Spleen (tissue), 11 donors: ENCODE data around the gene KCNE5. TPM values are rescaled to one million over a fixed set of nuclear protein-coding genes. Genes with fewer than 3 reads are reported as not detected.
"Not testable (repeated sequence)": the region's sequence is repeated elsewhere in the genome, so short reads cannot be mapped to it uniquely, and the experiment has no call there.

Experiments
- DNase-seq: peaks from one replicate; pipeline ENCODE4 v3.0.0-alpha.2; 2020
- H3K27ac ChIP-seq, 8 donors: fragments of 200-600 bp; sonication (generic) in 7 of 8; 1 replicate in 4 of 8; 2 replicates in 4 of 8; pipeline versions ENCODE4 v1.5.0 to v1.8.0; 2016 to 2021; ENCODE audit warnings: inconsistent platforms in 4 of 8, mild to moderate bottlenecking in 4 of 8, moderate library complexity in 1 of 8
- H3K27me3 ChIP-seq, 7 donors: fragments of 200-600 bp; sonication (generic) in 6 of 7; replicated peaks in 1 of 7; 1 replicate in 4 of 7; 2 replicates in 3 of 7; pipeline versions ENCODE4 v1.5.0 to v1.8.0; 2016 to 2021; ENCODE audit warnings: inconsistent platforms in 3 of 7, mild to moderate bottlenecking in 1 of 7
- H3K36me3 ChIP-seq, 6 donors: fragments of 200-600 bp; sonication (generic) in 5 of 6; 1 replicate in 4 of 6; 2 replicates in 2 of 6; pipeline versions ENCODE4 v1.5.0 to v1.8.0; 2016 to 2021; ENCODE audit warnings: inconsistent platforms in 2 of 6
- H3K4me1 ChIP-seq, 6 donors: fragments of 200-600 bp; sonication (generic) in 5 of 6; 1 replicate in 3 of 6; 2 replicates in 3 of 6; pipeline versions ENCODE4 v1.5.0 to v1.8.0; 2016 to 2021; ENCODE audit warnings: inconsistent platforms in 3 of 6
- H3K4me3 ChIP-seq, 8 donors: fragments of 200-600 bp; sonication (generic) in 7 of 8; 1 replicate in 4 of 8; 2 replicates in 4 of 8; pipeline versions ENCODE4 v1.5.0 to v1.8.0; 2016 to 2021; ENCODE audit warnings: inconsistent platforms in 4 of 8, mild to moderate bottlenecking in 4 of 8, moderate library complexity in 2 of 8
- H3K9me3 ChIP-seq, 8 donors: fragments of 200-600 bp; sonication (generic) in 7 of 8; 1 replicate in 4 of 8; 2 replicates in 4 of 8; pipeline versions ENCODE4 v1.5.0 to v1.8.0; 2016 to 2021; ENCODE audit warnings: inconsistent platforms in 4 of 8
- POLR2A ChIP-seq, 3 donors: fragments of 450-650 bp; IDR thresholded peaks; one replicate each; pipeline ENCODE4 v1.5.1; 2017; ENCODE audit warnings: antibody characterized with exemption in 3 of 3, mild to moderate bottlenecking in 1 of 3
- POLR2AphosphoS5 ChIP-seq, 3 donors: sonication (generic); formaldehyde crosslinking; IDR thresholded peaks; one replicate each; pipeline ENCODE4 v1.5.1; 2017; ENCODE audit warnings: antibody characterized with exemption in 3 of 3
- WGBS, 5 donors: extraction: QIAGEN DNeasy Blood & Tissue Kit in 3 of 5; methylation state at CpG; one replicate each; pipeline versions ENCODE4 v1.1.5 to v1.1.7; 2013 to 2018; 5-methylcytosine and 5-hydroxymethylcytosine counted together
- intact Hi-C: fragments of 100-400 bp; cut with DNase I; formaldehyde crosslinking; loops from one replicate; pipeline ENCODE4 v1.15.0; 2023; ENCODE audit warnings: low total_unique reads
- polyA plus RNA-seq, 3 donors: library from polyadenylated mRNA; stranded (reverse); fragments of 200-250 nt; gene quantifications; one replicate each; pipeline ENCODE4 v1.2.1, GENCODE V29; 2013
- total RNA-seq, 7 donors: library from RNA; depleted of rRNA in 3 of 7; stranded (reverse); fragments of >200 nt in 3 of 7; fragmentation: NEBNext Ultra II Directional in 4 of 7; extraction: Animal tissue kit (Norgen Biotek cat#: 25700) in 4 of 7; gene quantifications; one replicate each; pipeline versions ENCODE4 v1.1.0 to v1.2.1, GENCODE V29; 2016 to 2021
- TF ChIP-seq, protein P1 (sequence below), 11 experiments: fragments of 200-600 bp in 7 of 11; fragments of 450-650 bp in 4 of 11; sonication (generic) in 4 of 11; IDR thresholded peaks in 8 of 11; conservative IDR thresholded peaks in 3 of 11; 1 replicate in 7 of 11; 2 replicates in 4 of 11; pipeline versions ENCODE4 v1.4.0 to v1.8.0; 2016 to 2021; ENCODE audit warnings: antibody characterized with exemption in 11 of 11, inconsistent platforms in 4 of 11, mild to moderate bottlenecking in 1 of 11
- donor health status: healthy with polysubstance abuse.
- donor health status: DM: no; HTN: no; CAD: no; lungs with moderate emphysema.
- donor health status: DM: no; HTN: no; CAD: no.
- donor health status: Bipolar disorder and iron deficiency.
- donor health status: healthy.
- donor health status: DM: no; HTN: no; CAD: no.
- donor health status: DM: yes; HTN: yes; CAD: no.

KCNE5 gene
- total and polyA plus RNA-seq, 10 donors, result 0.08 to 0.94 (median 0.44) TPM; not detected in 1

DNA sequence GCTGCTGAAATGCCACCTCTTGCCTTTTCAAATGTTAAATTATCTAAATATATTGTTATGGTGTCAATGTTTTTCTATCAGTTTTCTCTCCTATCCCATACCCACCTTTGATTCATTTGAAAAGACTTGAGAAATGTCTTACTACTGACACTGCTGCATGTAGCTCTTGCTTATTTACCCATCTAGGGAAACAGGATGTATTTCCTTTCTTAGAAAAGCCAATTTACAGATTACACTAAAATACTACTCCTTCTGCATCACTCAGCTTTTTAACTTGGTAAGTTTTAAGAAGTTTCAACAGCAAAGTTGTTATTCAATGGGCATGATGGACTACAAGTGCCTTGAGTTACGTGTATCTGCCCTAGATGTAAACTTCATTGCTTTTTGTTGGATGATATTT is 13.2 kb upstream of the KCNE5 start:
- intact Hi-C loops, result no loop called here

DNA sequence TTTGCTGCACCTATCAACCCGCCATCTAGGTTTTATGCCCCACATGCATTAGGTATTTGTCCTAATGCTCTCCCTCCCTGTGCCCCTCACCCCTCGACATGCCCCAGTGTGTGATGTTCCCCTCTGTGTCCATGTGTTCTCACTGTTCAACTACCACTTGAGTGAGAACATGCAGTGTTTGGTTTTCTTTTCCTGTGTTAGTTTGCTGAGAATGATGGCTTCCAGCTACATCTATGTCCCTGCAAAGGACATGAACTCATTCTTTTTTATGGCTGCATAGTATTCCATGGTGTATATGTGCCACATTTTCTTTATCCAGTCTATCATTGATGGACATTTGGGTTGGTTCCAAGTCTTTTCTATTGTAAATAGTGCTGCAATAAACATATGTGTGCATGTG is 12.5 kb upstream of the KCNE5 start:
- DNase-seq, H3K4me3 ChIP-seq, H3K9me3 ChIP-seq, H3K27ac ChIP-seq, H3K36me3 ChIP-seq, H3K4me1 ChIP-seq, intact Hi-C loops, H3K27me3 ChIP-seq: not testable (repeated sequence)
- 76 to 100% (median 95%) methylated on average over 2 of the region's 2 CpGs for WGBS, 5 donors

More for the DNA sequence above, 13.2 kb upstream of the KCNE5 start:
- H3K36me3 ChIP-seq, result peaks cover 0 to 7% (median 0%) of the 10 kb centered on the region in 6 donors
- no peaks in the 10 kb centered on the region for H3K4me1 ChIP-seq
- 72 to 98% (median 89%) methylated on average over 1 of the region's 1 CpG for WGBS, 5 donors
- no peaks in the 10 kb centered on the region for H3K27me3 ChIP-seq
- no peak for DNase-seq
- TF ChIP-seq POLR2A (IDR thresholded peaks at IDR 0.05) (no peak), POLR2AphosphoS5 (IDR thresholded peaks at IDR 0.05) (no peak)
- TF ChIP-seq, protein P1, sequence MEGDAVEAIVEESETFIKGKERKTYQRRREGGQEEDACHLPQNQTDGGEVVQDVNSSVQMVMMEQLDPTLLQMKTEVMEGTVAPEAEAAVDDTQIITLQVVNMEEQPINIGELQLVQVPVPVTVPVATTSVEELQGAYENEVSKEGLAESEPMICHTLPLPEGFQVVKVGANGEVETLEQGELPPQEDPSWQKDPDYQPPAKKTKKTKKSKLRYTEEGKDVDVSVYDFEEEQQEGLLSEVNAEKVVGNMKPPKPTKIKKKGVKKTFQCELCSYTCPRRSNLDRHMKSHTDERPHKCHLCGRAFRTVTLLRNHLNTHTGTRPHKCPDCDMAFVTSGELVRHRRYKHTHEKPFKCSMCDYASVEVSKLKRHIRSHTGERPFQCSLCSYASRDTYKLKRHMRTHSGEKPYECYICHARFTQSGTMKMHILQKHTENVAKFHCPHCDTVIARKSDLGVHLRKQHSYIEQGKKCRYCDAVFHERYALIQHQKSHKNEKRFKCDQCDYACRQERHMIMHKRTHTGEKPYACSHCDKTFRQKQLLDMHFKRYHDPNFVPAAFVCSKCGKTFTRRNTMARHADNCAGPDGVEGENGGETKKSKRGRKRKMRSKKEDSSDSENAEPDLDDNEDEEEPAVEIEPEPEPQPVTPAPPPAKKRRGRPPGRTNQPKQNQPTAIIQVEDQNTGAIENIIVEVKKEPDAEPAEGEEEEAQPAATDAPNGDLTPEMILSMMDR (IDR thresholded peaks at IDR 0.05 in 8 of 11, conservative IDR thresholded peaks at IDR 0.05 in 3 of 11), result no peak
- no peaks in the 10 kb centered on the region for H3K9me3 ChIP-seq
- H3K4me3 ChIP-seq, result no peak overlapping the region
- no peak overlapping the region for H3K27ac ChIP-seq

- intact Hi-C loops, result no loop called here
- no peaks in the 10 kb centered on the region for H3K27me3 ChIP-seq
- WGBS, 5 donors, result 26 to 40% (median 32%) methylated on average over 3 of the region's 3 CpGs
- no peak for DNase-seq
- H3K27ac ChIP-seq, result no peak overlapping the region
- no peaks in the 10 kb centered on the region for H3K4me1 ChIP-seq
- no peaks in the 10 kb centered on the region for H3K9me3 ChIP-seq
- peaks cover 0 to 7% (median 0%) of the 10 kb centered on the region in 6 donors for H3K36me3 ChIP-seq
- H3K4me3 ChIP-seq, result no peak overlapping the region
- TF ChIP-seq, protein P1 (IDR thresholded peaks at IDR 0.05 in 8 of 11, conservative IDR thresholded peaks at IDR 0.05 in 3 of 11), result peak in 6 of 11 experiments; percentile 24 to 54 (median 38)
- TF ChIP-seq POLR2A (IDR thresholded peaks at IDR 0.05), result no peak
- no peak for TF ChIP-seq POLR2AphosphoS5 (IDR thresholded peaks at IDR 0.05)
Observed at GRCh38 chrX:109635146-109635545, 10.2 kb upstream of the KCNE5 start.

DNA sequence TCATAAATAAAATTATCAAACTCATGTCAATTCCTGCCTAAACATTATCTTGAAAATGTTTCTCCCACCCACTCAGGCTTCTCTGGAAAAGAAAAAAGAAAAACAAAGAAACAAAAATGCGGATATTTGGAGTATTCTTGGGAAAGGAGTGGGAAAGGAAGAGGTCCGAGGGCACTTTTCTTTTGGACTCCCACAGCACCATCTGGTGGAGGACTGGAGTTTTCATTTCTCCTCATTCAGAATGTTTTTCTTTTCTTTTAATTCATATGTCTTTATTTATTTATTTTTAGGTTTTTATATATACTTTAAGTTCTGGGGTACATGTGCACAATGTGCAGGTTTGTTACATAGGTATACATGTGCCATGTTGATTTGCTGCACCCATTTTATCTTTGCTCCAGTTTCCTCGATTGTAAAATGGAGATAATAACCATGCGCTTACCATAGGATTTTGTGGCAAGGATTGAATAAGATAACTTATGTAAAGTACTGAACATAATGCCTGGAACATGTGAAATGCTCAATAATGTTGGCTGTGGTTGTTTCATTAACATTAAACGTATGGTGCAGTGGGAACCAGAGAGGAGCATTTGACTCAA is 8.0 kb upstream of the KCNE5 start:
- no peak for DNase-seq
- intact Hi-C loops, result loop anchor here (5.0 kb wide), 1 partner anchor 146 kb away; no protein-coding TSS in a partner anchor
- H3K4me1 ChIP-seq, result no peaks in the 10 kb centered on the region
- H3K9me3 ChIP-seq, result no peaks in the 10 kb centered on the region
- no peak overlapping the region for H3K27ac ChIP-seq
- H3K27me3 ChIP-seq, result no peaks in the 10 kb centered on the region
- WGBS, 5 donors, result 48 to 62% (median 55%) methylated on average over 5 of the region's 5 CpGs
- TF ChIP-seq, protein P1 (IDR thresholded peaks at IDR 0.05 in 8 of 11, conservative IDR thresholded peaks at IDR 0.05 in 3 of 11), result peak in 8 of 11 experiments; percentile 25 to 44 (median 34)
- TF ChIP-seq POLR2A (IDR thresholded peaks at IDR 0.05), result no peak
- no peak overlapping the region for H3K4me3 ChIP-seq
- no peaks in the 10 kb centered on the region for H3K36me3 ChIP-seq
